ENCODE measurements around the gene TTLL11. TPM values are rescaled to one million over a fixed set of nuclear protein-coding genes. Genes with fewer than 3 reads are reported as not detected.

TTLL11 gene
- total RNA-seq, 1 donor from 2014 or later: 0.75 TPM

DNA sequence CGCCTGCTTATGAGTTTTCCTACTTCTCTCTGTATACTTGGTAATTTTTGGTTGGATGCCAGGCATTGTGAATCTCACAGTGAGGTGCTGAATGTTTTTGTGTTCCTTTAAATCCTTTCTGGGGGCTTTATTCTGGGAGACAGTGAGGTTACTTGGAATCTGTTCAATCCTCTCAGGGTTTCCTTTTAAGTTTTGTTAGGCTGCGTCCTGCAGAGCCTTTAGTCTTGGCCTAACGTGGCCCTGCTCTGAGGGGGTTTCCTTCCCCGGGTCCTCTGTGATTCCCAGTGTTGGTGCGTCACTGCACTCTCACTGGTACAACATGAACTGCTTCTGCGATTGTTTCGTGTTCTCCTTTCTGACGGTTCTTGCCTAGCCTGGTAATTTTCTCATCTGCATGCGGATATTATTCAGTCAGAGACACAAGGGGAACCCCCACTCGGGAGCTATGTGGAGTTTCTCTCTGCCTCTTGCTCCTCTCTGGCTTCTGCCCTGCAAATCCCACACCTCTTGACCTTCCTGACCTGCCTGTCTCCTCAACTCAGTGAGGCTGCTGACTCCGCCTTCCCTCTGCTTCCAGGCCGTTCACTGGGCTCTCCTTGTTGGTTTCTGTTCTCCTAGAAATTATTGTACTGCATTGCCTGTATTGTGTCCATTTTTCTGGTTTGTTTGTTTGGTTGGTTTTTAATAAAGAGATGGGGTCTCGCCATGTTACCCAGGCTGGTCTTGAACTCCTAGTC lies 313.6 kb downstream of the TTLL11 start:
- H3K4me1 ChIP-seq: peaks cover 51% of the 10 kb centered on the region
- peaks cover 53% of the 10 kb centered on the region for H3K36me3 Mint-ChIP-seq
- H4K20me1 ChIP-seq (ENCODE audit: low read depth): peaks cover 39% of the 10 kb centered on the region
- H3K27me3 ChIP-seq: no peaks in the 10 kb centered on the region
- peaks cover 11% of the 10 kb centered on the region for H3K27me3 Mint-ChIP-seq (ENCODE audit: insufficient read depth, low read depth)
- no peak overlapping the region for H2AFZ ChIP-seq (replicated peaks)
- peak overlapping the region; percentile 5 for H3K4me3 Mint-ChIP-seq
- peaks cover 54% of the 10 kb centered on the region for H3K4me1 Mint-ChIP-seq
- H3K36me3 ChIP-seq: no peaks in the 10 kb centered on the region
- peaks cover 44% of the 10 kb centered on the region for H3F3A ChIP-seq (ENCODE audit: low read depth)
- no peak for TF ChIP-seq CTCF (IDR thresholded peaks at IDR 0.05)
- no peak for TF ChIP-seq EZH2phosphoT487 (IDR thresholded peaks at IDR 0.05)
- no peak for TF ChIP-seq EZH2 (IDR thresholded peaks at IDR 0.05)
- H3K9me3 Mint-ChIP-seq: peaks cover 9% of the 10 kb centered on the region
- H3K27ac Mint-ChIP-seq: peak overlapping the region; percentile 43
- peak overlapping the region; percentile 70 for H3K4me2 ChIP-seq
- peaks cover 12% of the 10 kb centered on the region for H3K79me2 ChIP-seq (ENCODE audit: low read depth)
- peak overlapping the region; percentile 19 for H3K4me3 ChIP-seq
- H3K9me3 ChIP-seq (ENCODE audit: low read depth): no peaks in the 10 kb centered on the region
- peak; percentile 72 for DNase-seq (ENCODE audit: low spot score)
- no peak overlapping the region for H3K9ac ChIP-seq
- peak overlapping the region; percentile 94 for H3K27ac ChIP-seq

DNA sequence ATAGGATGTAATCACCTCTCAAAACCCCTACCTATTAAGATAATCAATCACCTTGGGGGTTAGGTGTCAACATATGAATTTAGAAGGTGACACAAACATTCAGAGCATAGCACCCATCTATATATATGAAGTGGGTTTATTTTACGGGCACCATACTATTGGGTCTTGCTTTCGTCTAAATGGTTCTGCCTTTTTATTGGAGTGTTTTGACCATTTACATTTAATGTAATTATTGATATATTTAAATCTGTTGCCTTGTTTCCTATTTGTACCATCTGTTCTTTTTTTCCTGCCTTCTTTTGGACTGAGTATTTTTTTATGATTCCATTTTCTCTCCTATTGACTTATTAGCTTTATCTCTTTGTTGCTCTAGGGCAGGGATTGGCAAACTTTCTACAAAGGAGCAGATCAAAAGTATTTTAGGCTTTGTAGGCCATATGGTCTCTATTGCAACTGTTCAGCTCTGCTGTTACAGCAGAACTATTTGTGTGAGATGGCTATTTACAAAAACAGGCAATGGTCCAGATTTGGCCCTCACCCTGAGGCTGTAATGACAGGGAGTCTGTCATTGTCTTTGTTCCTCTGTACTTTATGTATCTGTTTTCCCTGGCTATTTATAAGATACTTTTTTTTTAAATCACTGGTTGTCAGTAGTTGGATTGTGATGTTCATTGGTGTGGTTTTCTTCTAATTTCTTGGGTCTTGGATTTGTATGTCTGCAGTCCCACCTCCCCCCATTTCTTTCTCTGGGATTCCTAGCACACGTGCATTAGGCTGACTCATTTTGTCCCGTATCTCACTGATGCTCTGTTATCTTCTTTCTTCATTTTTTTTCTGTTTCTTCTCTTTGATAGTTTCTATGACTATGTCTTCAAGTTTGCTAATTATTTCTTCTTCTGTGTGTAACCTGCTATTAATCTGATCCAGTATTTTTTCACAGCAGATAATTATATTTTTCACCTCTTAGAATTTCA lies 314.6 kb downstream of the TTLL11 start:
- Mint-ChIP-seq H3K4me3 (no peak overlapping the region), H3K27me3 (ENCODE audit: insufficient read depth, low read depth) (peaks cover 6% of the 10 kb centered on the region), H3K36me3 (peaks cover 52% of the 10 kb centered on the region), H3K4me1 (peaks cover 44% of the 10 kb centered on the region), H3K9me3 (peaks cover 9% of the 10 kb centered on the region), H3K27ac (no peak overlapping the region)
- TF ChIP-seq CTCF (IDR thresholded peaks at IDR 0.05) (no peak), EZH2phosphoT487 (IDR thresholded peaks at IDR 0.05) (no peak), EZH2 (IDR thresholded peaks at IDR 0.05) (no peak)
- Histone ChIP-seq H3F3A (ENCODE audit: low read depth) (peaks cover 35% of the 10 kb centered on the region), H3K9ac (no peak overlapping the region), H3K9me3 (ENCODE audit: low read depth) (no peaks in the 10 kb centered on the region), H3K4me1 (peaks cover 41% of the 10 kb centered on the region), H3K36me3 (no peaks in the 10 kb centered on the region), H3K4me3 (peak overlapping the region; percentile 19), H3K27ac (peak overlapping the region; percentile 94), H3K4me2 (peak overlapping the region; percentile 70), H3K79me2 (ENCODE audit: low read depth) (peaks cover 12% of the 10 kb centered on the region), H2AFZ (replicated peaks) (no peak overlapping the region), H4K20me1 (ENCODE audit: low read depth) (peaks cover 29% of the 10 kb centered on the region), H3K27me3 (no peaks in the 10 kb centered on the region)
- no peak for DNase-seq (ENCODE audit: low spot score)

- H3K4me1 Mint-ChIP-seq: peaks cover 33% of the 10 kb centered on the region
- H3K4me3 ChIP-seq: no peak overlapping the region
- H3F3A ChIP-seq (ENCODE audit: low read depth): peaks cover 24% of the 10 kb centered on the region
- H3K27ac Mint-ChIP-seq: no peak overlapping the region
- TF ChIP-seq EZH2 (IDR thresholded peaks at IDR 0.05) (no peak), CTCF (IDR thresholded peaks at IDR 0.05) (no peak), EZH2phosphoT487 (IDR thresholded peaks at IDR 0.05) (no peak)
- H4K20me1 ChIP-seq (ENCODE audit: low read depth): peaks cover 22% of the 10 kb centered on the region
- peaks cover 6% of the 10 kb centered on the region for H3K27me3 Mint-ChIP-seq (ENCODE audit: insufficient read depth, low read depth)
- H3K36me3 Mint-ChIP-seq: peaks cover 47% of the 10 kb centered on the region
- H3K4me2 ChIP-seq: no peak overlapping the region
- H3K79me2 ChIP-seq (ENCODE audit: low read depth): peaks cover 12% of the 10 kb centered on the region
- H3K4me1 ChIP-seq: peaks cover 32% of the 10 kb centered on the region
- H3K27ac ChIP-seq: no peak overlapping the region
- H3K9me3 Mint-ChIP-seq: peaks cover 9% of the 10 kb centered on the region
- H3K36me3 ChIP-seq: no peaks in the 10 kb centered on the region
- no peak overlapping the region for H2AFZ ChIP-seq (replicated peaks)
- no peak for DNase-seq (ENCODE audit: low spot score)
- no peak overlapping the region for H3K9ac ChIP-seq
- H3K27me3 ChIP-seq: no peaks in the 10 kb centered on the region
- no peaks in the 10 kb centered on the region for H3K9me3 ChIP-seq (ENCODE audit: low read depth)
- H3K4me3 Mint-ChIP-seq: no peak overlapping the region
Observed at GRCh38 chr9:121776739-121777637, 316.1 kb downstream of the TTLL11 start.

Measured in neural progenitor cell (in vitro differentiated cells).